ENCODE results near the gene SLC35E1.

- TF ChIP-seq HNRNPH1 (optimal IDR thresholded peaks at IDR 0.05; ENCODE audit: low read depth, low read length) = no peak
- TF ChIP-seq ZFP82 (CRISPR knock-in tag; IDR thresholded peaks at IDR 0.05; ENCODE audit: borderline replicate concordance) = no peak
- TF ChIP-seq MAX (IDR thresholded peaks at IDR 0.05) = no peak
- no peak for TF ChIP-seq NFE2L2 (IDR thresholded peaks at IDR 0.05; ENCODE audit: low read length)
- TF ChIP-seq MXI1 (IDR thresholded peaks at IDR 0.05; ENCODE audit: borderline replicate concordance, low read depth, low read length) = no peak
- no peak for TF ChIP-seq ZFP37 (CRISPR knock-in tag; IDR thresholded peaks at IDR 0.05; ENCODE audit: borderline replicate concordance)
- no peak for TF ChIP-seq HMG20A (CRISPR knock-in tag; IDR thresholded peaks at IDR 0.05; ENCODE audit: borderline replicate concordance)
- no peak for TF ChIP-seq CTCF (CRISPR knock-in tag; IDR thresholded peaks at IDR 0.05)
Observed at GRCh38 chr19:16530540-16531379, 41.5 kb downstream of the SLC35E1 start.

All from HepG2 (cell line).